NCI-H82 (cell line): ENCODE results near the gene PDXK.

Experiments
- DNase-seq: peaks from one replicate; lab custom pipeline; 2025; lab: John Stamatoyannopoulos, UW

PDXK gene

GRCh38 chr21:43764576-43765495 is 45.9 kb downstream of the PDXK start:
- no peak for DNase-seq

DNA sequence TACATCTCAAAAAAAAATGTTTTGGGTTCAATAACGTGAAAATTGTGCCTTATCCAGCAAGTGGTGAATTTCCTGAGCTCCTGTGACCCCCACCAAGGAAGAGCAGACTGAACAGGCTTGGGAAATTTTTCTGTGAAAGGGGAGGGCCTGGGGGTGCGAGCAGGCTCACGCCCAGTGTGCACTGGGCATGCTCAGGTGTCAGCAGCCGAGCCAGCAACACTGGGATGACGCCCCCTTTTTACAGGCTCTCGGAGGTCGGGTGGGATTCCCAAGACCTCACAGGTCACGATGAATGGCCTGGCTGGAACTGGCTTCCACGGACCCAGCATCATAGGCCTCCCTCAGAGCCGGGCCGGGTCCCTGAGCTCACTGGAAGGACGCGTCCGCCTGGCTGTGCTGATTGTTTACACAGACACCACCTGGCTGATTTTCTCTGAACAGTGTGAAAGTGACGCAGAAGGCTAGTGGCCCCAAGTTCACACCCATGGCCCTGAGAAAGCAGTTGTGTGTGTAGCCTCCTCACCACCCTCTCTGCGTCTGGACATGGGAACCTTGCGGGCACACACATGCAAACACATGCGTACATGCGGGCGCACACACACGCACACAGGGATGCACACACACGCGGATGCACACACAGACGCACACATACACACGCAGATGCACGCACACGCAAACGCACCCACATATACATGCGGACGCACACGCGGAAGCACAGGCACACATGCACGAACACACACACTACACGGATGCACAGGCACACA is 48.0 kb downstream of the PDXK start:
- DNase-seq = no peak

DNA sequence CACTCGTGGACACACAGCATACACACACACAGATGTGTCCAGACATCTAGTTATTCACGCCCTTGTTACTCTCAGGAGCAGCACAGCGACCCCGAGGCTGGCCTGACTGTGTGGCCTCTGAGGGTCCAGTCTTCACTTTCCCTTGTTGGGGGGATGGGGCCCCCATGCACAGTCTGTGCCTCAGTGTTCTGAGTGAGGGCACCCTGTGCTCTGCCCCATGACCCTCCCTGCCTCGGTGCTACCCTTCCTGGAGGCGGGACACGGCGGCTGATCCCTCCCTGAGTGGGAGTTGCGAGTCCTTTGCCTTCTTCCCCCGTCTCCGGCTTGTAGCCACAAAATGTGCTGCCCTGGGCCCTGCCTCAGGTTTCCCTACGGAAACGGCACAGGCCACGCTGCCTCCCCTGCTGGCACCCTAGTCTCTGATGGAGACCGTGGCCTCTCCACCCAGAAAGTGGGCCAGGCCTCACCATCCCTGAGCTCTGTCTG is 48.6 kb downstream of the PDXK start:
- DNase-seq = no peak

GRCh38 chr21:43767984-43768867 is 49.3 kb downstream of the PDXK start:
- DNase-seq = no peak

- DNase-seq = peak; percentile 24
Observed at GRCh38 chr21:43768868-43769167, 49.9 kb downstream of the PDXK start.

GRCh38 chr21:43769325-43769958 is 50.5 kb downstream of the PDXK start:
- DNase-seq = no peak

DNA sequence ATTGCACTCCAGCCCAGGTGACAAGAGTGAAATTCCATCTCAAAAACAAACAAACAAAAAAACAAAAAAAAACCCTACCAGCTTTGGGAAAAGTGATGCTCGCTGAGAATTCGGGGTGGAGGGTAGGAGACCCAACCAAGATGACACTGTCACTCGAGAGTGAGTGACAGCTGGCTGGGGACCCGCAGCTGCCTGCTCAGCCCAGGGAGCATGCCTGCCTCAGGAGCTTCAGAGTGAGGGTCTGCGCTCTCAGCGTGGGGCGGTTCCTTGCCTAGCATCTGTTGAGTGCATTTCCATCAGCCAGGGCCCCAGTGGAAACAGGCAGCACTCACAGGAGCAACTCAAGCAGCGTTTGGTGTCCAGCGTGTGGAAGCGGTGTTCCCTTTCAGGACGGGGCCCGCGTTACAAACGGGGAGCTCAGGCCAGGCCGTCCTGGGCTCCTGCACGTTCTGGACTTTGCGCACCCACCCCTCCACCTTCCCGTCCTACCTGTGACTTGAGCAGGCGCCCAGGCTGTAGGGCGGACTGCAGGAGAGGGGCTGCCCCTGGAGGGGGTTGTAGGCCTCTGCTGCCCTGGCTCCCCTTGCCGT is 51.2 kb downstream of the PDXK start:
- no peak for DNase-seq

GRCh38 chr21:43771199-43771675 is 52.3 kb downstream of the PDXK start:
- no peak for DNase-seq

DNA sequence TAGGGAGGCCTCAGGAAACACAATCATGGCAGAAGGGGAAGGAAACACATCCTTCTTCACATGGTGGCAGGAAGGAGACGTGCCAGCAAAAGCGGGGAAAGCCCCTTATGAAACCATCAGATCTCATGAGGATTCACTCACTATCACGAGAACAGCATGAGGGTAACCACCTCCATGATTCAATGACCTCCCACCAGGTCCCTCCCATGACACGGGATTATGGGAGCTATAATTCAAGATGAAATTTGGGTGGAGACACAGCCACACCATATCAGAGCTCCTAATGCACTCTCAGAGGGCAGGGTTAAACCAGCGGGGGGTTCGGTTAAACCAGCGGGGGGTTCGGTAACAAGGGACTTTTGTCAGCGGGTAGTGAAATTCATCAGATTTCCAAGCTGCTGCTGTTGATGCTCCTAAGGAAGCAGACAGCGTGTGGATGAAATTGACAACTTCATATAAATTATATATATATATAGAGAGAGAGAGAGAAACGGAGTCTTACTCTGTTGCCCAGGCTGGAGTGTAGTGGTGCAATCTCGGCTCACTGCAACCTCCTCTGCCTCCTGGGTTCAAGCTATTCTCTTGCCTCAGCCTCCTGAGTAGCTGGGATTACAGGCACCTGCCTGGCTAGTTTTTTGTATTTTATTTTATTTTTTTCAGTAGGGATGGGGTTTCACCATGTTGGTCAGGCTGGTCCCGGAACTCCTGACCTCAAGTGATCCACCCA is 52.9 kb downstream of the PDXK start:
- DNase-seq = no peak

GRCh38 chr21:43772425-43772821 is 53.5 kb downstream of the PDXK start:
- no peak for DNase-seq

DNA sequence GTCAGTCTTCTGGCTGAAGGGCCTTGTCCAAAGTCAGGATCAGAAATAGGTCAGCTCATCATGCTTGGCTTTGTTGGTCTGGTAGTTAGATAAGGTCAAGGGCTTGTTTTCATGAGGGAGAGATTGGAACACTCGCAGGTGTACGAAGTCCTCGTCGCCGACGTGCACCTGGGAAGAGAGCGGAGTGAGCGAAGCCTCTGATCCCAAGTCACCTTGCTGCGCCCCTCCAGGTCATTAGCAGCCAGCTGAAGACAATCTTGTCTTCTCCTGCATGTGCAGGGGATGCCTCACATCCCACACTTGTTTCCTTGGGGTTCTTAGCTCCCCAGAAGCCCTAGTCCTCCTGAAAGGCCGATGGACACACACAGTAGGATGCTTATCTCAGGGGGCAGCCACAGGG is 55.2 kb downstream of the PDXK start:
- no peak for DNase-seq

- no peak for DNase-seq
Observed at GRCh38 chr21:43775190-43775589, 56.3 kb downstream of the PDXK start.

DNA sequence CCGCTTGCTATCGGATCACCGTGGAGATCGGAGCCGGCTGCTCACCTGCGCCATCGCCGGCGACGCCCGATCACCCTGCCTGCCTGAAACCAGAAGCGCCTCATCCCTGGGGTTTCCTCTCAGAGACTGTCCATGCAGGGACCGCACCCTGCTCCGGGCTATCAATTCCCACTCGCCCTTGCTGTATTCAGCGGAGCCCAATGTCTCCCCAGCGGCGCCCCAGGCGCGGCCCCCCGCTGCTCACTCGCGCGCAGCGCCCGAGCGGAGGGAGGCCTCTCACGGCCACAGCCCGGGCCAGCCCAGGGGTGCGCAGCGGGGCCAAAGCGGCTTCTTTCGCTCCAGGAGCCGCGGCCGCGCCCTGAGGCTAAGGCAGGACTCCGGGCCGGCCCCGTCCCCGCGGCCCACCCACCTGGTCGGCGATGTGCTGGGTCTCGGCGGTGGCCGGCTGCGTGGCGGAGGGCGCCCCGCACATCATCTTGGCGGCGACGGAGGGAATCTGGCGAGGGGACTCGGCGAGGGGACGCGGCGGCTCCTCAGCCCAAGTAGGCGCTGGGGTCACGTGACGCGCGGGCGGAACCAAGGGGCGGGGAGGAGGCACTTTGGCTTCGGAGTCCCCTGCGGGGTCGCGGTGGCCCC is 57.0 kb downstream of the PDXK start, which contains the start of gene CSTB:
CSTB (minus strand) TSS at position 514 of the 636 bp plus-strand sequence; CDS start at position 475, 39 bp downstream.
- peak; percentile 66 for DNase-seq

GRCh38 chr21:43777953-43778352 is 59.0 kb downstream of the PDXK start:
- no peak for DNase-seq

DNA sequence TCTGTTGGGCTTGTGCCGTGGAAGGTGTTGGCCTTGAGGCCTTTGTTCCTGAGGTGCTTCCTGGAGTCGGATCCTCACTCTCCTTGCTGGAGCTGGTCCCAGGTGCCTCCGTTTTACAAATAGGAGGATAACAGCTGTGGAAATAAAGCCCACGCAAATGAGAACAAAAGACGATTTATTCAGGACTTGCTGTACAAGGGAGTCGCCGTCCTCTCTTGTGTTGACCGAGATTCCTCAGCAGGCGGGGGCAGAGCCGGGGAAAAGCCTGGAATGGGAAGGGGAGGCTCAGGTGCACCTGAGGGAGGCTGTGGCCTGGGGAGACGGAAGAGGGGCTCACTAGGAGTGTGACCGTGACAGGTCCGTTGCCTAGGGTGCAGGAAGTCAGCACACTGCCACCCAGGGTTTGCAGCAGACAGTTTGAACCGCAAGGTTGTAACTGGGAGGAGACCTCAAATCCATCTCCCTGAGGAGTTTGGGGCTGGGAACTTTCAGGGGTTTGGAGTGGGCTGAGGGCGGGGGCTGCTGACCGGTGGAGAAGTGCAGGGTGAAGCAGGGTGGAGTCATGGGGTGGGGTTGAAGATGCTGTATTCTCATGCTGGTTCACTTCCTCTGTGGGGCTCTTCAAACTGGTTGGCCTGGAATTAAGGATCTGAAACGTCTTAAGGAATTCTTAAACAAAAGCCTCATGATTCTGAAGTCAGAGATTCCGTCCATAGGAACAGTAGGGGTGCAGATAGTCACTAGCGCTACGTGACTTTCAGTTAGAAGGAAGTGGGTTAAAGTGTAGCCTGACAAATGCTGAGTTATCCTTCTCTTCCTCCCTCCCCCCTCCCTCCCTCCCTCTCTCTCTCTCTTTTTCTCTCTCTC is 59.8 kb downstream of the PDXK start:
- no peak for DNase-seq

DNA sequence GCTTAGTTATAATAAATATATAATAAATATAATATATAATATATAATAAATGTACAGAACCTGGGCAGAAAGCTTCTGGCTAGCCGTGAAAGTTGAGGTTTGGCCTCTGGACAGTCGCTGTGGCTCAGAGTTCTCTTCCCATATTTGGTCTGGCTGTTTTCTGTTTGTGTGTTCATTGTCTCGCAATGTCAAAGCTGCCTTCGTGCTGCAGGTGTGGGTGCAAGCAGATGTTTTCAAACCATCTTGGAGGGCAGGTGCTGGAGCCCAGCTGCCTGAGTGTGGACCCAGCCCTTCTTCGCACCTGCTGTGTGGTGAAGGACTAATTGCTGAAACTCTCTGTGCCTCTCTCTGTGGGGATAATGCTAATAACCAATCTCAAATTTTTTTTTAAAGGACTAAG is 60.7 kb downstream of the PDXK start:
- no peak for DNase-seq

DNA sequence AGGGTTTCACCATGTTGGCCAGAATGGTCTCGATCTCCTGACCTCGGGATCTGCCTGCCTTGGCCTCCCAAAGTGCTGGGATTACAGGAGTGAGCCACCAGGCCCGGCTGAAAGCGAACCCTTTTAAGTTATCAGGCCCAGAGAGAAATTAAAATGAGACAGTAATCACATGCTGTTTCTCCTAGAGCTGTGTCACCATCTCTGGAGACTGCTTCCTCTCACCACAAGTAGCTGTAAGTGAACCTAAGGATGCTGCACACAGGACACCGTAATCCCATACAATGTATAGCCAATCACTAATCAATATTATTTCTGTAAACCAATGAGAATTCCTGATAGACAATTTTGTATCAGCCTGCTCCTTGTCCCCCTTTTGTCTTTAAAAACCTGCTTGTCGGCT is 62.9 kb downstream of the PDXK start:
- no peak for DNase-seq

GRCh38 chr21:43782431-43783097 is 63.6 kb downstream of the PDXK start:
- DNase-seq = no peak
